GM21515 (cell line): Measurements from ENCODE around the gene PAX3.
A peak's percentile ranks its signal among the peaks of the same experiment; 100 is the strongest.

Experiments
- ATAC-seq: cut with Tn5 transposase; IDR thresholded peaks from one replicate; pipeline ENCODE4 v1.9.1; 2021; ENCODE audit not compliant: unreplicated experiment

The PAX3 gene

DNA sequence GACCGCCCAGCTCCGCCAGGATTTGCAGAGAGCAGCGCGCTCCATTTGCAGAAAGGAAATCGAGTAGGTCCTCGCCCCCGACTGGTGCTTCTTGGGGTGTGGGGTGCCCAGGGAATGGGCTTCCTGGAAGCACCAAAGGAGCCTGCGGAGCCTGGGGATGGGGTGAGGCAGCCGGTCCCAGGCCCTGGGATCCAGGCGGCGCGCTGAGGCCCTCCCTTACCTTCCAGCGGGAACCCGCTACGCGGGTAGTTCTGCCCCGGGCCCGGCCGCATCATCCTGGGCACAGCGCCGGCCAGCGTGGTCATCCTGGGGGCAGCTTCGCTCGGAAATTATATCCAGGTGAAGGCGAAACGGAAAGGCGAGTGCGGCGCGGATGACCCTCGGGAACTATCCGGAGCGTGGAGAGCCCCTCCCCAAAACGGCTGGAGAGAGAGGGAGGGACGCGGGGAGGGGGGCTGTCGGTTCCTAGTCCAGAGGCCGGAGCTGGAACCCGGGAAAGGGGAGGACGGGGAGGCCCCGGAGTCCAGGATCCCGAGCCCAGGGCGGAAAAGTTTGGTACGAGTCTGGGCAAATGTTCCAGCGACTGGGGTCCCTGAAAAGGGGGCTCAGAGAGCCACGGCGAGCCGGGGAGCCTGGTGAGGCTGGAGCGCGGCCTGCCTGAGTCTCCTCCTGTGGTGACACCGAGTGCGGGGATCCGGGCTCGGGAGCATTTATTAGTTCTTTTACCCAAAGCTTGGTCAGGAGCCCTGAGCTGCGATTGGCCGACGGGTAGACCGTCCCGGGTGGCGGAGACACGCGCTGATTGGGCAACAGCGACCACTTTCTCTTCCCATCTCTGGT, at the start of gene PAX3:
Gene PAX3 (minus strand): TSS at position 688 of the 840 bp plus-strand sequence. CDS start 383 bp downstream, at position 305.
- ATAC-seq, result no peak

DNA sequence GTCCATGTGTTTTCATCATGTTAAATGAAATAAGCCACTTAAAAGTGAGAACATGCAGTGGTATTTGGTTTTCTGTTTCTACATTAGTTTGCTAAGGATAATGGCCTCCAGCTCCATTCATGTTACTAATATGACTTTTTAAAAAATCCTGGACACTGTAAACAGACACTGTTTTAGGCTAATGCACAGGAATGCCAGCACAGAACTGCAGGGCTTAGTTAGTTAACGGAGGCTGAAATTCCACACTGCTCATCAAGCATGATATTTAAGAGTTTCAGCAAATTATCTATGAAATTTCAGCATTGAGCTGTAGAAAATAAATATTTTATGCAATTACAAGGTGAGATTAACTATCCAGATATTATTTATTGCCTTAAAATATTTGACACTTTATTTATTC, 42.5 kb upstream of the PAX3 start:
- ATAC-seq, result no peak

DNA sequence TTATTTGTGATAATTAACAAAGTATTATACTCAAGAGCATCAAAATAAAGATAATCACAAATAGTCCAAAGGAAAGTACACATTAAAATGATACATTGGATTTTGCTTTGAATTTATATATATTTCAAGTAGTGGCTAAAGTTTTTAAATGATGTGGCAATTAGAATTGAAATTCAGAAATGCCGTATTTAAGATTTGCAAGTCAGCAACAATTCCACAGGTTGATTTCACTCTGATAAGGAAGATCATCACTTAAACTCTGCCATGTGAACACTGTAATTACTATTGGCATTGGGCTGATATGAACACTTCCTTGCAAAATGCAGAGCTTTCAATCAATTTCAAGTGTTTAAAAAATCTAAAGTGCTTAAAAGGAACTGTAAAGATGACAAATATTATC, 39.6 kb upstream of the PAX3 start:
- ATAC-seq, result no peak

DNA sequence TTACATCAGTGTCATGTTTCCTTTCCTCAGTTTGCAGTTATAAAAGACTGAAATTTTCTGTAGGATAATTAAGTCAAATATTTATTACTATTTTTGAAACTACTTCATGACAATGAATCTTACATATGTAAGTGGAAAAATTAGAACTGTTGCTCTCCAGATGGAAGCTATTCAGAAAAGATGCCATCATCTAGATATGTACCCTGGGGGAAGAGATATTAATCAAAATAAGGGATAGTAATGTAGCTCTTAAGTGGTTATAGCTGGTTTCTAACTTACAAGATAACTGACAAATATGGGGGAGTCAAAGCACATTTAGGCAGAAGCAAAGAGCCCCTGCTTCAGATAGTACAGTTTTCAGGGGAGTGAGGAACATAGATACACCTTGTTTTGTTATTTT, 38.1 kb upstream of the PAX3 start:
- no peak for ATAC-seq

DNA sequence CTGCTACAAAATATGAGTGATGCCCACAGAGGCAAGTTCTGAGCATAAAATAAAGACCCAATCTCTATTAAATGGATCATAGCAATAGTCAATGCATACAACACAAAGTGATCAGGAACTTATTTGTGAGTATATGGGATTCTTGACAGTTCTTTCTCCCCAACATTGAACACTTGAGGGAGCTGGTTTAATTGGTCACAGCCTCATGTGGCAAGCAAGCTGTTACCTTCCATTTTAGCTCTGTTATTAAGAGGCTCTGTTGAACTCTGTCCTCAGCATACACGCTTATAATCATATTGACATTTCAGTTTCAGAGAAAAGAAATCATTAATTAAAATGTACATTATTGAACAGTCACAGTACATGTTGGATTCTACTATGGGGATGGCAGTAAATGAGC, 37.6 kb upstream of the PAX3 start:
- no peak for ATAC-seq

DNA sequence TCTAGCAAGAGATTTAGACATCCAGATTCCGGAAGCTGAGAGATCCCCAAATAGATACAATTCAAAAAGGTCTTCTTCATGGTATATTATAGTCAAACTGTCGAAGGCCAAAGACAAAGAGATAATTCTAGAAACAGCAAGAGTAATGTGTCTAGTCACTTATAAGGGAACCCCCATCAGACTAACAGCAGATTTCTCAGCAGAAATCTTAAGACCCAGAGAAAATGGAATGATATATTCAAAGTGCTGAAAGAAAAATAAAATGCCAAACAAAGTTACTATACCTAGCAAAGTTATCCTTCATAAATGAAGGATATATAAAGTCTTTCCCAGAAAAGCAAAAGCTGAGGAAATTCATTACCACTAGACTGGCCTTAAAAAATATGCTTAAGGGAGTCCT, 36.1 kb upstream of the PAX3 start:
- ATAC-seq, result no peak

DNA sequence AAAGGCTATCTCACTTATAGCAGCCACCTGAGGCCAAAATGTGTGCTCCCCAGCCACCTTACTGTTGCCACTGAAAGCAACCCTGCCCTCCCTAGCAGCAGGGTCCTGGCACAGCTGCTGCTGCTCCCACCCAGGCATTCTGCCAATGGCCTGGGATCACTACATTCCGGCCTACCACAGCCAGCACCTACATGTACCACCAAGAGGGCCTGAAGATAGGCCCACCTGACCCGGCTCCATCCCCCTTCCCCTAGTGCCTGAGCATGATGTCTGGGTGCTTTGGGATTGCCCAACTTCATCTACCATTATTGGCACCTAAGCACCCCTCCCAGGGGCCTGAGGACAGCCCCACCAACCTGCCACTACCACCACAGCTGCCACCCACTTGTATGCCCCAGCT, 34.6 kb upstream of the PAX3 start:
- no peak for ATAC-seq

DNA sequence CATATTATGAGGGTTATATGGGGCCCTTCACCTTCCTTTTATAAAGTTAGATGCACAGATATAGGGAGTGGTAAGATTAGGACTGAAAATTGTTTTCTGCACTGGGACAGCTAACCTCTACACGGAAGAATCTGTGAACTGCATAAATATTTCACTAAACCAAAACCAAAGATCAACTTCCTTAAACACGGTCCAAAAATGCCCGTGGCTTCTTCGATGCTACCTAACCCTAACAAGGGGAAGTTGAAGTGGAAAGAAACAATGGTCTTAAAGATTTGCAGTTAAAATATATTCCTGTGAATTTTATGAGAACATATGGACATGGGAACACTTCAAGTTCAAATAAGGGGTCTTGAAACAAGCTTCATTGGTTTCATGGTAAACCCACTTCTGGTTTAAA, 33.3 kb upstream of the PAX3 start:
- ATAC-seq, result no peak

DNA sequence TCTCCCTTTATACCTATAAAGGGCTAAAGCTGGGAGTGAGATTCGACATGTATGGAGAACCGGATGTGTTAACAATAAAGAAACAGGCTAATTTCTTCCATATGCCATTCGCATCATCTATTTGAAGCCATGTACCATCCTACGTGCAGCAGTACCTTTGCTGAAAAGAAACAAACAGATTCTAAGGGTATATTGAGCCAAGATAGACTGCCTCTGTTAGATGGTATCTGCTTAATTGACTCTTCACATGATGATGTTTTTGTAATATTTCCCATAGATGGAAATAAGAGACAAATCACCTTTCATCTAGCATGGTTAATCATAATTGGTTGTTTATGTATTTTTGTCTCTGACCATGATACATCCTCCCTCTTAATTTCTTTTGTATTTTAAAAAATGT, 32.1 kb upstream of the PAX3 start:
- no peak for ATAC-seq

DNA sequence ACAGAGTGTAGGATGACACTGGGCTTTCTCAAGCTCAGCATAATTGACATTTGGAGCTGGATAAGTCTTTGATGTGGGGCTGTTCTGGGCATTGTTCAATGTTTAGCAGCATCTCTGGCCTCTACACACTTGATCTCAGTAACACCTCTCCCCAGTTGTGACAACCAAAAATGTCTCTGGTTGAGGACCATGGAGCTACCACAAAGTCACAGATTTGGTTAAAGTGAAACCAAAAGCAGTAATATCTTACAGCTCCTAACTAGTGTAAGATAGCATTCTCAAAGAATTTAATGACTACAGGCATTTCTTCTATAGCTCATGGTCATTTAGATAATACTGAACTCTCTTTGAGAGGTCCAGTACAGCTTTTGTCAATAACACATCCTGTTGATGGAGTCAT, 23.4 kb upstream of the PAX3 start:
- ATAC-seq, result peak; percentile 34

DNA sequence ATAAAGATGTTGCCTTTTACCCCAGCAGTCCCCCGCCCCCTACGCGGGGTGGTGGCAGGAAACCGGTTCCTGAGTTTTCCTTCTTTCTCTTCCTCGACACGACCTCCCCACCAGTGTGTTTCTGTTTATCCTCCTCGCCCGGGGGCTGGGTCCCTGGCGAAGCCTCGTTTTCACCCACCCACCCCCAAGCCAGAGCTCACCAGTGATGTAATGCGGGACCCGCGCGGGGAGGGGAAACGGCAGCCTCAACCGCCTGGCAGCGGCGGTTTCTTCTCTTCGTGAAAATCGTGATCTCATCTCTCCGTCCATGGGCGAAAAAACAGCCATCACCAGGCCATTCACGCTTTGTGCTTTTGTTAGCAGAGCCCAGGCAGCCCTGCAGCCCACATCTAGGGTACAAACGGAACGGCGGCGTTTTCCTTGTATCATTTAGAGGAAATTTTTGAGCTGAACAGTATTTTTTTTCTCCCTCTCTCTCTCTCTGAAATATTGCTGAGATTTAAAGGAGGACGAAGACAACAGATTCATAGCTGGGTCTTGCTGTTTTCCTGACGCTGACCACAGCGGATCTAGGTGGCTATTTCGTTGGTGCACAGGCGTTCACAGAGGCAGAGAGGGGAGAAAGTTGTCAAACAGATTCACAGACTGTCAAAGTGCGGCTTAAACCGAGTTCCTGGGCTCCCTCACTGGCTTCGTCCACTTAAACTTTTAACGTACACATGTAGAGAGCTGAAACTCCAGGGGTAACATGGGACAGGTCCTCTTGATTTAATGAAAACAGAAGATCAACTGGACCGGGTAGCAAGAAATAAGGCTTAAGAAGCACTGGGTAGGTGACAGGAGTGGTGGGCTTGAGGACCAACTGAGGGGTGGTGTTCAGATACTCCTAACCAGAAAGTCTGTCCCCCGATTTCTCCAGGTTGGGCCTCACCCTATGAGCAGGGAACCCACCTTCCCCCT, 21.9 kb upstream of the PAX3 start:
- ATAC-seq, result no peak

DNA sequence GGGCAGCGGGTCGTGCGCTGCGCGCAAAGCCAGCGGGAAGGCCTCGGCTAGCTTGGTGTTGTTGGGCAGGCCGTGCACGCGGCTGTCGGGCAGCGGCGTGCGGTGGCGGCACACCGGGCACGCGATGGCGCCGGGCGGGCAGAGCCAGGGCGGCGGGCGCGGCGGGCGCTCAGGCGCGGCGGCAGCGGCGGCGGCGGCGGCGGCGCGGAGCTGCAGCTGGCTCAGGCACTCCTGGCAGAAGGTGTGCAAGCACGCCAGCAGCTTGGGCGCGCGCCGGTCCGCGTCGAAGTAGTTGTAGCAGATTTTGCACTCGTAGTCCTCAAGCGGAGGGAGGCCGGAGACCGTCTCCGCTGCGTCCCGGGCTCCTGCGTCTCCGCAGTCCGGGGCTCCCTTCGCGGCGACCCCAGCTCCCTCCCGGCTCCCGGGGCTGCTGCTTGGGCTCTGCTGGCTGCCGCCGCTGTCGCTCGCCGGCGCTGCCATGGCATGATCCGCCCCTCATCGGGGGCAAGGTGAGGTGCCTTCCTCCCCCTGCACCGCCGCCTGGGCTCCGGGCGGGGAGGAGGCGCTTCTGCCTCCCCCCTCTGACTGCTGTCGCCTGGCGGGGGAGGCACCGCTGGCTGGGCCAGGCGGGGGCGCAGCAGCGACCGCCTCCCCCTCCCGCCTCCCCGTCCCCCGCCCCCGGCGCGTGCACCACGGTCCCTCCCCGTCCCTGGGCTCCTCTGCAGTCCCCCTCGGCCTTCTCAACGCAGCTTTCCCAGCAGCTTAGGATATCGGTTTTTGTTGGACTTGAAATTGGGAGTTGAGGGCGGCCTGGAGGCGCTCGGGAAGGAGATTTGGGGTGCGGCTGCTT, 21.0 kb upstream of the PAX3 start:
- ATAC-seq, result peak; percentile 40

DNA sequence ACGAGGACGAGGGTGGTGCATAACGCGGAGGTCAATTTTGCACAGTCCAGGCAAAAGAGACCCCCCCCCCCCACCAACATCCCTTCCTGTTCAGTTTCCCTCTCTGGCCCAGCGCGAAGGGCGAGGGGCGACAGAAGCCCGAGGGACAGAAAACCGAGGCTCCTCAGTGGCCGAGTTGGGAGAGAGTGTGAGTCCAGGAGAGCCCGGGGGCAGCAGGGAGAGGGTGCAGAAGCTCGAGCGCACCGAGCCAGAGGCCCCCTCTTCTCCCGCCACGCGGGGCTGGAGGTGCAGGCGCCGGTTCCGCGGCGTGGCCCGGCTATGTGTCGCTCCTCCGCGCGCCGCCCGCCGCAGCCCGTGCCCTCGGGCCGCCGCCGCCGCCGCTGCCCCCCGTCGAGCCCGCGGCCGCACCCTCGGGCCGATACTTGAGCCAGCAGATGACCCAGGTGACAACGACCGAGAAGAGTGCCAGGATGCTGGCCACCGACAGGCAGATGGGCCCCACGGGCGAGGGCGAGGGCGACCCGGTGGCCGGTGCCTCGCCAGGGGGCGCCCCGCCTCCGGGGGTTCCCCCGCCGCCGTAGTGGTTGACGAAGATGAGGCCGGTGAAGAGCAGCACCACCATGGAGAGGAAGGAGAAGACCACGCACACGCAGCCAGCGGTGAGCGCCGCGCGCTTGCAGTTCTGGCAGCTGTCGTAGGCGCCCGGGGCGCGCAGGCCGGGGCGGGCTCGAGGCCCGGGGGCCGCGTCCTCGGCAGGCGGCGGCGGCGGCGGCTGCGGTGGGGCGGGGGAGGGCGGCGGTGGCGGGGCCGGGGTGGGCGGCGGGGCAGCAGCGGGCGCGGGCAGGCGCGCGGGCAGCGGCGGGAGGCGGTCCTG, 20.2 kb upstream of the PAX3 start:
- ATAC-seq, result peak; percentile 48

DNA sequence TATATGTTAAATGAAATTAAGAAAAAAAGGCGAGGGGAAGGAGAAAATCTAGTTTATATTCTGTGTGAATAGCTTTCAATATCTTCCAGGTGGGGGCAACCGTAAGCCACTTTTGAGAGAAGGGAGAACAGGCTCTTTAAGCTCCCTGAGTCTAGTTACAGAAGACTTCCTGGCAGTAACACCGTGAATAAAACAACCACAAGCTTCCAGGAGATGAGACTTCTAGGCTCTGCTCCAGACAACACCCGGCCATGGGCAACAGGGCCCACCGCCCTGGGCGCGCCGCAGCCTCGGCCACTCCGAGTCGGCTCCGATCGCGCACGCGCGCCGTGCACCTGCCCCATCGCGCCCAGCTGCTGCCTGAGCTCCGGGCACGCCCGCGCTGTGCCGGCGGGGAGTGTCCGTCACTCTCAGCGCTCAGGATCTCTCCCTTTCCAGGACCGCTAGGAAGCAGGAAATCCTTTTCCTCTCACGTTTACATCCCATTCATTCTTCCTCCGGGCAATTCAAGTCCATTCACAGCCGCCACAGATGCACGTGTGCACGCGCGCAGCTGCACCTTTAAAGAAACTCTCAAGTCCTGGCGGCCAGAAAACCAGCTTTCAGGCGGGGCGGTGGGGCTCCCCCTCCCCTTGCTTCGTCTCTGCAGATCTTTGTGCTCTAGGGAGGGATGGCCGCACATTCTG, 19.4 kb upstream of the PAX3 start:
- peak; percentile 51 for ATAC-seq

DNA sequence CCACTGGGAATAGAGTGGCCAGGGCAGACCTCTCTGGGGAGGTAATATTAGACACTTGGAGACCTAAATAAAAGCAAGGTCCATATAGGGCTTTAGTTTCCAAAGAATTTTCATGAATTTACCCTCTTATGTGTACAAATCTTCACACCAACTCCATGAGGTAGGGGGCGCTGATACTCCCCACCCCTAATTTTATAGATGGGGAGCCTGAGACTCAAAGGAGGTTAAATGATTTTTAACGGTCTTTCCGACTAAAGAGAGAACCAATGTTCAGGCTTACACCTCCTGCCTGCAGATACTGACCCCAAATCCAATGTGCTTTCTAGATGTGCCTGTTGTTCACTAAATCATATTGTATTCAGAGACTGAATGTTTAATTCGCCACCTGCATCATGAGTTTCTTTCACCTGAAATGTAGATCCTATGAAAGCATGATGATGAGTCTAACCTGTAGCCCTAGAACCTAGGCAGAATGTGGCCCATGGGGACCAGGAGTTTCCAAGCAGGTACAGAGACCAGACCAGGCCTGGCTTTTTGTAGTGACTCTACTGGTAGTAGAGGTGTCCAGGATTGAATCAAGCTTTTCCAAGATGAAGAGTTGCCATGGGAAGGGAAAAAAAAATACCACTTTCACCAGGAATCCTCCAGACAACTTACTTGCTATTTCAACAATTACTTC, 16.8 kb upstream of the PAX3 start:
- ATAC-seq, result no peak

DNA sequence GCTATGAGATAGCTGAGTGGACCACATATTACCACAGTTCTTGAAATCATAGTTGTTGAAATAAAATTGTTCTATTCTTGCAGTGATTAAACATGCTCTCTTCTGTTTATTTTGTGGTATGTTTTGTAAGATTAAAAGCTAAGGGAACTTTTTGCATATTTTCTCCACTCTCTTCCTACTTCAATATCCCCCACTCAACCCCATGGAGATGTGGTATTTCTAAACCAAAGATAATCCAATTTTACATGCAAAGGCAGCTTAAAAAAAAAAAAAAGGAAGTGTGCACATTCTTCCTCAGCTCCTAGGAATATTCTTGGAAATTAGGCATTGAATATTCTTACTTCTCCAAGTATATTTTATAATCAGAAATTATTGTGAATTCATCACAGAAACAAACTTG, 15.0 kb upstream of the PAX3 start:
- ATAC-seq, result no peak

DNA sequence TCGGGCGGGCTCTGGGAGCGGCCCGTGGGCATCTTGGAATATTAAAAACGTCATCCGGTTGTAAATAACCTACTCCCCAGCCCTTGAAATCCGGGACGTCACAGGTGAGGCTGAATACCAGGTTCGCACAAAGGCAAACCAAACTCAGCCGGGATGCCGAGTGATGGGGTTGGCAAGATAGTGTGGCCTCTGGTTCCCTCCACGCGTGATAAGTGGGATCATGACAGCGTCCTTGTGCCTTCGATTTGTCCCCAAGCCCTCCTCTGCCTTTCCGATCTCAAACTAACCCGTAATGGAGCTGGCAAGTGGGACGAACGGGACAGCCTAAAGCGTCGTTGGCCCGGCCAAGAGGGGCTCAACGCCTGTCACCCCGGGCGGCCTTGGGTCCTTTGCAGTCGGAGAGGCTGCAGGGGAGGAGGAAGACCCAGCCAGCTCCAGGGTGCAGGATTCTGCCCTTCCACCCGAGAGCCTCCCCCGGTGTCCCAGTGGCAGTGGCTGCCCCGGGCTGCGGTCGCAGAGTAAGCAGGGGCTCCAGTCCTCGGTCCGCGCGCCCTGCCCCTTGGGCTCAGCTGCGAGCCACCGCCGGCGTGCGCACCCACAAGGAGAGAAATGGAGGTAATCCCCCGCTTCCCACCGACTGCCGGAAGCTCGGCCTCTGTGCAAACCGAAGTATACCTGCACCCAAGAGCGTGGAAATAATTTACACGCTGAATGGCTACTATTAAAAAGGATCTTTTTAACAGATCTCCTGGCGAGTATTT, 13.4 kb upstream of the PAX3 start:
- no peak for ATAC-seq

DNA sequence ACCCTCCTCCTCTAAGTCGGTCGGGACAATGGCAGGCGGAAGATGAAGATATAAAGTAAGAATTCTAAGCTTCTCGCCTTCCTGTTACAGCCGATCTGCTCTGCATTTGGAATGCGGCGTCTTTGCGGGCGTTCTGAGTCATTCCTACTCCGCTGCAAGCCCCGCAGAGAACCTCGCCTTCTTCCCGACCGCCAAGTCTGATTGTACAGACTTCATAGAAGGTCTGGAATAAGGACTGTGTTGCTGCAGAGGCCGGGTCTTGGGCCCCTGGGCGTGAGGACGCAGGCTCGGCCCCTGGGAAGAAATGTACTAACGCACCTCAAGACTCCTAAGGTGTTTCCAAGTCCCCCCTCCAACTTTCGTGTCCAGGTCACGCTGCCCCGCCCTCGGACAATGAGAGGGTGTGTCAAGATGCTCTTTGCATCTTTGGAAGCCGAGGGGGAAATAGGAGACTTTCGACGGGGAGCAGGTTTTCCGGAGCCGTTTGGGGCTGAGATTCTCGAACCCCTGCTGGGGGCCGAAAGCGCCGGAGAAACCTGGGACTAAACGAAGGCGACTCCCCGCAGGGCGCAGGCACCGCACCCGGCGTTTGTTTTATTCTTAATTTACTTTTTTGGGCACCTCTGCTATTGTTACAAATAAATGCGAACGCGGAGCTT, 12.7 kb upstream of the PAX3 start:
- ATAC-seq, result no peak
